ENCODE data around the gene CCL3.

DNA sequence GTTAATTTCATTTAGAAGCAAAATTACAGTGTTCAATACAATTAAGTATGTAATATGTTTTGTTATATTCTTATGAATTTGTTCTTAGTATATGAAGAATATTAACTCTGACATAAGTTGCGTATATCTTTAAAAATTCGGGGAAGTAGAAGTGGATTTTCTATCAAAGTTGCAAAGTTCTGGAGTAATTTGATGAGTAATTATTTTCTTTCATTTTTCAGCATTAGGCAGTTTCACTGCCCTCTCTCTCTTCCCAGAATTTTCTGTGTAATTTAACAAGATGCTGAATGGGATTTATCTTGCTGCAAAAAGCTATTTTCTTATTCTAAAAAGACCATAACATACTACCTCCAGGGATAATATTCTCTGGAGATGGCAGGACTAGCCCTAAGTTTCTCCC lies 34.8 kb downstream of the CCL3 start:
- TF ChIP-seq ZBTB8A (tag by site-specific recombination; IDR thresholded peaks at IDR 0.05) (no peak), ZFHX2 (tag by site-specific recombination; conservative IDR thresholded peaks at IDR 0.05) (no peak), RBAK (tag by site-specific recombination; IDR thresholded peaks at IDR 0.05) (no peak), SETDB1 (IDR thresholded peaks at IDR 0.05; ENCODE audit: insufficient read length, low read length) (no peak), KLF9 (tag by site-specific recombination; IDR thresholded peaks at IDR 0.05; ENCODE audit: low read depth) (no peak)
- TF ChIP-seq, protein P1, sequence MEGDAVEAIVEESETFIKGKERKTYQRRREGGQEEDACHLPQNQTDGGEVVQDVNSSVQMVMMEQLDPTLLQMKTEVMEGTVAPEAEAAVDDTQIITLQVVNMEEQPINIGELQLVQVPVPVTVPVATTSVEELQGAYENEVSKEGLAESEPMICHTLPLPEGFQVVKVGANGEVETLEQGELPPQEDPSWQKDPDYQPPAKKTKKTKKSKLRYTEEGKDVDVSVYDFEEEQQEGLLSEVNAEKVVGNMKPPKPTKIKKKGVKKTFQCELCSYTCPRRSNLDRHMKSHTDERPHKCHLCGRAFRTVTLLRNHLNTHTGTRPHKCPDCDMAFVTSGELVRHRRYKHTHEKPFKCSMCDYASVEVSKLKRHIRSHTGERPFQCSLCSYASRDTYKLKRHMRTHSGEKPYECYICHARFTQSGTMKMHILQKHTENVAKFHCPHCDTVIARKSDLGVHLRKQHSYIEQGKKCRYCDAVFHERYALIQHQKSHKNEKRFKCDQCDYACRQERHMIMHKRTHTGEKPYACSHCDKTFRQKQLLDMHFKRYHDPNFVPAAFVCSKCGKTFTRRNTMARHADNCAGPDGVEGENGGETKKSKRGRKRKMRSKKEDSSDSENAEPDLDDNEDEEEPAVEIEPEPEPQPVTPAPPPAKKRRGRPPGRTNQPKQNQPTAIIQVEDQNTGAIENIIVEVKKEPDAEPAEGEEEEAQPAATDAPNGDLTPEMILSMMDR (tag by site-specific recombination; IDR thresholded peaks at IDR 0.05): no peak

All from HEK293 (cell line).